CD14-positive monocyte (primary cell): ENCODE measurements around the gene DSTN. TPM values are rescaled to one million over a fixed set of nuclear protein-coding genes. Genes with fewer than 3 reads are reported as not detected.

Experiments
- DNase-seq, 3 donors: peaks; one replicate each; pipeline ENCODE4 v3.0.0-alpha.2; 2011 to 2022
- H2AFZ ChIP-seq: 2 replicates; pipeline ENCODE4 v1.6.0; 2012; ENCODE audit warnings: mild to moderate bottlenecking, low read depth, low read length, inconsistent platforms; ENCODE audit not compliant: insufficient read depth, poor library complexity, severe bottlenecking
- H3K27ac ChIP-seq, 2 donors: 1 replicate in 1 of 2; 2 replicates in 1 of 2; pipeline ENCODE4 v1.5.1; 2012 to 2013; ENCODE audit warnings: low read length in 2 of 2, control low read depth in 1 of 2, inconsistent platforms in 1 of 2, low read depth in 1 of 2, mild to moderate bottlenecking in 1 of 2
- H3K27me3 ChIP-seq, 2 donors: one replicate each; pipeline versions ENCODE4 v1.6.0 to v1.6.1; 2011 to 2013; ENCODE audit warnings: low read length in 2 of 2; ENCODE audit not compliant: control insufficient read depth in 2 of 2, insufficient read depth in 2 of 2
- H3K36me3 ChIP-seq, 2 donors: replicated peaks in 1 of 2; 1 replicate in 1 of 2; 2 replicates in 1 of 2; pipeline versions ENCODE4 v1.5.1 to v1.6.1; 2012 to 2013; ENCODE audit warnings: low read length in 2 of 2, control low read depth in 1 of 2, inconsistent platforms in 1 of 2, mild to moderate bottlenecking in 1 of 2; ENCODE audit not compliant: insufficient read depth in 2 of 2, control insufficient read depth in 1 of 2
- H3K4me1 ChIP-seq, 2 donors: 1 replicate in 1 of 2; 2 replicates in 1 of 2; pipeline versions ENCODE4 v1.5.1 to v1.6.1; 2012 to 2013; ENCODE audit warnings: low read length in 2 of 2, control low read depth in 1 of 2, inconsistent platforms in 1 of 2, mild to moderate bottlenecking in 1 of 2, moderate library complexity in 1 of 2; ENCODE audit not compliant: insufficient read depth in 2 of 2, control insufficient read depth in 1 of 2
- H3K4me2 ChIP-seq: replicated peaks from 2 replicates; pipeline ENCODE3; 2012; ENCODE audit warnings: low read length, moderate library complexity, mild to moderate bottlenecking; ENCODE audit not compliant: poor library complexity, severe bottlenecking; ENCODE audit errors: extremely low read depth
- H3K4me3 ChIP-seq, 3 experiments: fragments of 200-600 bp in 1 of 3; sonication (generic) in 1 of 3; replicated peaks in 1 of 3; 1 replicate in 2 of 3; 2 replicates in 1 of 3; pipeline ENCODE4 v1.5.1; 2011 to 2013; ENCODE audit warnings: low read length in 3 of 3, mild to moderate bottlenecking in 3 of 3, control low read depth in 2 of 3, low read depth in 2 of 3, inconsistent platforms in 1 of 3, moderate library complexity in 1 of 3
- H3K79me2 ChIP-seq: 2 replicates; pipeline ENCODE4 v1.6.0; 2012; ENCODE audit warnings: mild to moderate bottlenecking, control low read depth, inconsistent platforms, low read length, moderate library complexity; ENCODE audit not compliant: insufficient read depth
- H3K9ac ChIP-seq: 2 replicates; pipeline ENCODE4 v1.6.0; 2017; ENCODE audit warnings: low read length, mild to moderate bottlenecking; ENCODE audit not compliant: insufficient read depth, poor library complexity, severe bottlenecking
- H3K9me3 ChIP-seq, 2 donors: replicated peaks in 1 of 2; 1 replicate in 1 of 2; 2 replicates in 1 of 2; pipeline versions ENCODE4 v1.5.1 to v1.6.1; 2012 to 2013; ENCODE audit warnings: low read length in 2 of 2, control low read depth in 1 of 2; ENCODE audit not compliant: control insufficient read depth in 1 of 2, insufficient read depth in 1 of 2
- H4K20me1 ChIP-seq: 2 replicates; pipeline ENCODE4 v1.6.0; 2012; ENCODE audit warnings: mild to moderate bottlenecking, low read length, control low read depth, moderate library complexity; ENCODE audit not compliant: insufficient read depth
- H3K27ac Mint-ChIP-seq, 7 donors: one replicate each; pipeline ENCODE4 v1.8.0; 2020; ENCODE audit warnings: mild to moderate bottlenecking in 7 of 7, mixed read lengths in 7 of 7, moderate library complexity in 6 of 7, inconsistent platforms in 2 of 7
- H3K27me3 Mint-ChIP-seq, 3 donors: one replicate each; pipeline ENCODE4 v1.8.0; 2021 to 2022; ENCODE audit warnings: low read depth in 3 of 3, mild to moderate bottlenecking in 3 of 3, mixed read lengths in 3 of 3, moderate library complexity in 3 of 3, inconsistent platforms in 1 of 3
- H3K36me3 Mint-ChIP-seq, 2 donors: one replicate each; pipeline ENCODE4 v1.8.0; 2020; ENCODE audit warnings: mixed read lengths in 2 of 2, inconsistent platforms in 1 of 2, mild to moderate bottlenecking in 1 of 2
- H3K4me1 Mint-ChIP-seq: one replicate; pipeline ENCODE4 v1.8.0; 2020; ENCODE audit warnings: mild to moderate bottlenecking, mixed read lengths
- H3K4me3 Mint-ChIP-seq, 2 donors: one replicate each; pipeline ENCODE4 v1.8.0; 2020; ENCODE audit warnings: mild to moderate bottlenecking in 2 of 2, mixed read lengths in 2 of 2, moderate library complexity in 1 of 2
- H3K9me3 Mint-ChIP-seq, 7 donors: one replicate each; pipeline ENCODE4 v1.8.0; 2020 to 2022; ENCODE audit warnings: mixed read lengths in 7 of 7, mild to moderate bottlenecking in 6 of 7, moderate library complexity in 6 of 7, inconsistent platforms in 2 of 7
- CTCF ChIP-seq: fragments of 200-600 bp; IDR thresholded peaks from one replicate; pipeline ENCODE4 v1.8.0; 2022; ENCODE audit warnings: antibody characterized with exemption, mild to moderate bottlenecking
- WGBS: methylation state at CpG from one replicate; pipeline ENCODE4 v1.1.5; 2013; ENCODE audit warnings: missing lambda C conversion rate; ENCODE audit not compliant: insufficient coverage; 5-methylcytosine and 5-hydroxymethylcytosine counted together
- intact Hi-C, 2 donors: fragments of 100-400 bp; cut with micrococcal nuclease; formaldehyde crosslinking; loops; one replicate each; pipeline versions ENCODE4 v1.15.0 to v1.15.1; 2023
- polyA plus RNA-seq, 3 donors: library from polyadenylated mRNA; depleted of rRNA in 1 of 3; unstranded in 2 of 3; stranded (reverse) in 1 of 3; fragments of 300-500 nt in 2 of 3; fragments of >200 nt in 1 of 3; fragmentation: Illumina TruSeq in 2 of 3; gene quantifications; 1 replicate in 2 of 3; 2 replicates in 1 of 3; pipeline ENCODE4 v1.2.3, GENCODE V29; 2012 to 2021

The DSTN gene
- polyA plus RNA-seq, 3 donors: 15.6 to 63.8 (median 58.4) TPM

DNA sequence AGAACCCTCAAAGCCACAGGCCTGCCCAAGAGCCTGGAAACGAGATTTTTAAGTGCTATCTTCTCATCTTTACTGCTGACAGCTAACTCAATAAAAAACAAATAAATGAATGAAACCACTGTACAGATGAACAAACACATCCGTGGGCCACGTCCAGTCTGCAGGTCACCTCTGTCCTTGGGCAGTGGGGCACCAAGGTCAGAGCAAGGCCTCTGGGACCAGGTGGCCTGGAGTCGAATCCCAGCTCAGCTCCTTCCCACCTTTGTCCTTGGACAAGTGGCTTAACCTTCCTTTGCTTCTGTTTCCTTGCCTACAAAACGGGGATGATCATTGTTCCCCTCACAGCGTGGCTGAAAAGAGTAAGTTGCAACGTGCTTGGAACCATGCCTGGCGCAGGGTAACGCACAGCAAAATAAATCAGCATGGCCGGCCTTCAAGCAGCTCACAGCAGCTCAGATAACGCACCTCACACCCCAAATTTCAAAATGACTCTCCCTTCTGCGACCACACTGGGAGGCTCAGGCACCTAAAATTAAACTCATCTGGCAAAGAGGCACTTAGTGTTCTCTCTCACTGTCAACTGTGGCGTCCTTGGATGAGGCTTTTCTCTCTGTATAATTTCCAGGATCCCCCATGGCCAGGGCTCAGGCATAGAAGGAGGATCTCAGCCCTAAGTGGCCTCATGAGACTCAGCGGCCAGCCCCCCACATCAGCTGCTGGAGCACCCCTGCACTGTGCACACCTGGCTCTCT, 76.5 kb downstream of the DSTN start:
- intact Hi-C loops: no loop called here
- H3K4me3 ChIP-seq: no peak overlapping the region
- peaks cover 48% of the 10 kb centered on the region for H3K79me2 ChIP-seq
- peaks cover 20 to 35% of the 10 kb centered on the region in 2 donors for H3K4me1 ChIP-seq
- H3K27ac ChIP-seq: peak overlapping the region in 1 of 2 donors; percentile 18
- peaks cover 0 to 1% (median 0%) of the 10 kb centered on the region in 7 donors for H3K9me3 Mint-ChIP-seq
- H3K9ac ChIP-seq: no peak overlapping the region
- H3K36me3 Mint-ChIP-seq: peaks cover 21 to 59% of the 10 kb centered on the region in 2 donors
- peaks cover 91% of the 10 kb centered on the region for H4K20me1 ChIP-seq
- H3K4me3 Mint-ChIP-seq: no peak overlapping the region
- no peak overlapping the region for H2AFZ ChIP-seq
- peaks cover 46% of the 10 kb centered on the region for H3K4me1 Mint-ChIP-seq
- DNase-seq: no peak
- H3K36me3 ChIP-seq: peaks cover 23 to 69% of the 10 kb centered on the region in 2 donors
- no peak overlapping the region for H3K4me2 ChIP-seq
- WGBS: 57% methylated on average over 12 of the region's 14 CpGs
- H3K9me3 ChIP-seq: no peaks in the 10 kb centered on the region
- H3K27me3 ChIP-seq: no peaks in the 10 kb centered on the region
- peak overlapping the region in 5 of 7 donors; percentile 11 to 65 (median 58) for H3K27ac Mint-ChIP-seq
- TF ChIP-seq CTCF: no peak
- H3K27me3 Mint-ChIP-seq: peaks cover 0 to 5% (median 0%) of the 10 kb centered on the region in 3 donors

- peaks cover 25 to 41% of the 10 kb centered on the region in 2 donors for H3K4me1 ChIP-seq
- no peak overlapping the region for H2AFZ ChIP-seq
- Mint-ChIP-seq H3K27me3 (peaks cover 0 to 5% (median 0%) of the 10 kb centered on the region in 3 donors), H3K4me3 (no peak overlapping the region), H3K9me3 (peaks cover 0 to 1% (median 0%) of the 10 kb centered on the region in 7 donors), H3K4me1 (peaks cover 51% of the 10 kb centered on the region), H3K36me3 (peaks cover 17 to 53% of the 10 kb centered on the region in 2 donors), H3K27ac (peak overlapping the region in 3 of 7 donors; percentile 11 to 65 (median 58))
- no peak for TF ChIP-seq CTCF
- H3K9me3 ChIP-seq: no peaks in the 10 kb centered on the region
- peaks cover 51% of the 10 kb centered on the region for H3K79me2 ChIP-seq
- peak overlapping the region in 1 of 2 donors; percentile 18 for H3K27ac ChIP-seq
- no peaks in the 10 kb centered on the region for H3K27me3 ChIP-seq
- H3K4me2 ChIP-seq: no peak overlapping the region
- WGBS: 69% methylated on average over 3 of the region's 5 CpGs
- no peak for DNase-seq
- intact Hi-C loops: no loop called here
- peaks cover 96% of the 10 kb centered on the region for H4K20me1 ChIP-seq
- H3K36me3 ChIP-seq: peaks cover 18 to 65% of the 10 kb centered on the region in 2 donors
- H3K4me3 ChIP-seq: no peak overlapping the region
- H3K9ac ChIP-seq: no peak overlapping the region
Observed at GRCh38 chr20:17646961-17647301, 77.1 kb downstream of the DSTN start.
